NT2/D1 (cell line): Measurements from ENCODE around the gene RAD9B.

Source experiments
- DNase-seq: peaks from one replicate; pipeline ENCODE4 v3.0.0-alpha.2; 2011; ENCODE audit warnings: low read depth, low spot score
- H3K27me3 ChIP-seq: 2 replicates; pipeline ENCODE4 v1.6.0; 2011; ENCODE audit warnings: mild to moderate bottlenecking; ENCODE audit not compliant: insufficient read length, insufficient read depth
- H3K36me3 ChIP-seq: 2 replicates; pipeline ENCODE4 v1.6.1; 2011; ENCODE audit warnings: mild to moderate bottlenecking, low read length, mixed read lengths; ENCODE audit not compliant: insufficient read depth, insufficient read length
- H3K4me1 ChIP-seq: 2 replicates; pipeline ENCODE4 v1.5.1; 2011; ENCODE audit not compliant: insufficient read depth, insufficient read length
- H3K4me3 ChIP-seq: 2 replicates; pipeline ENCODE4 v1.5.1; 2011; ENCODE audit warnings: low read depth; ENCODE audit not compliant: insufficient read length
- H3K9ac ChIP-seq: 2 replicates; pipeline ENCODE4 v1.6.0; 2011; ENCODE audit warnings: low read depth; ENCODE audit not compliant: insufficient read length
- H3K9me3 ChIP-seq: 2 replicates; pipeline ENCODE4 v1.5.1; 2011; ENCODE audit warnings: mild to moderate bottlenecking, low read length; ENCODE audit not compliant: insufficient read depth
- SUZ12 ChIP-seq: IDR thresholded peaks from 2 replicates; pipeline ENCODE4 v1.6.1; 2011; ENCODE audit not compliant: insufficient read length, insufficient read depth; ENCODE audit errors: extremely low read depth
- YY1 ChIP-seq: IDR thresholded peaks from 2 replicates; pipeline ENCODE4 v1.6.1; 2011; ENCODE audit not compliant: insufficient read length, insufficient read depth
- ZNF274 ChIP-seq: IDR thresholded peaks from 2 replicates; pipeline ENCODE4 v1.6.1; 2011; ENCODE audit warnings: mild to moderate bottlenecking, low read depth, low read length

RAD9B gene

DNA sequence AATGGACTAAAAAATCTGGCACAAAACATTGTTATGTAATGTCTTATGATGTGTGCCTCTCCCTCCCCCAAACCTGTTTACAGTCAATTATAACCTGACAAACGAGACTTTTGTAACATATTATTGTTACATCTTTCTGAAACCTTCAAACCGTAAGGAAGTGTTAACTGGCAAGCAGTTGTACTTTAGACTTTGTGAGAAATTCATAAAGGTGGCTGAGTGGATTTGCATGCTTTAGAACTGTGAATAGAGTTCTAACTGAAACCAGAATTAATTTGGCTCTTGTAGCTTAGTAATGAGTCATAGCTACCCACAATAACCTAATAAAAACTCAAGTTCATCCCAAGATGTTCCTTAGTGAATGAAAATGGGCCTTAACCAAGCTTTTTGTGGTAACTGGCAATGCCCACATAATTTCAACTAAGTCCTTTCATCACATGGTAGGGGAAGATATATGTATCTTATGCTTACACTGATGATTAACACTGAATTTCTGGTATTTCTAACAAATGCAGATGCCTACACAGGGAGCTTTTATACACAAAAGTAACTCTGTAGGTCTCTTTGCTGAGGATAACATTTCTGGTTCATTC, 29.7 kb downstream of the RAD9B start:
- Histone ChIP-seq H3K4me1 (no peaks in the 10 kb centered on the region), H3K9ac (no peak overlapping the region)
- DNase-seq, result no peak

DNA sequence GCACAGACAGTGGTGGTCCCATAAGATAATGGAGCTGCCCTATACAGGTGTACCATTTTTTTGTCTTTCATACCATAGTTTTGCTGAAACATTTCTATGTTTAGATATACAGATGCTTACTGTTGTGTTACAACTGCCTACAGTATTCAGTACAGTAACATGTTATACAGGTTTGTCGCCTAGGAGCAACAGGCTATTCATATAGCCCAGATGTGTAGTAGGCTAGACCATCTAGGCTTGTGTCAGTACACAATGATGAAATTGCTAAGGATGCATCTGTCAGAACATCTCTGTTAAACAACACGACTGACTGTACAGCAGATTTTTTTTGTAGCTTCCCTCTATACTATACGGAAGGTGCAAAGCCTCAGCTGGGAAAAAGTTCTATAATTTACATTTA, 30.5 kb downstream of the RAD9B start:
- no peaks in the 10 kb centered on the region for H3K4me1 ChIP-seq

More for the DNA sequence above, 29.7 kb downstream of the RAD9B start:
- H3K4me3 ChIP-seq, result no peak overlapping the region
- peaks cover 20% of the 10 kb centered on the region for H3K36me3 ChIP-seq
- no peaks in the 10 kb centered on the region for H3K9me3 ChIP-seq
- TF ChIP-seq YY1, result no peak
- H3K27me3 ChIP-seq, result no peaks in the 10 kb centered on the region

DNA sequence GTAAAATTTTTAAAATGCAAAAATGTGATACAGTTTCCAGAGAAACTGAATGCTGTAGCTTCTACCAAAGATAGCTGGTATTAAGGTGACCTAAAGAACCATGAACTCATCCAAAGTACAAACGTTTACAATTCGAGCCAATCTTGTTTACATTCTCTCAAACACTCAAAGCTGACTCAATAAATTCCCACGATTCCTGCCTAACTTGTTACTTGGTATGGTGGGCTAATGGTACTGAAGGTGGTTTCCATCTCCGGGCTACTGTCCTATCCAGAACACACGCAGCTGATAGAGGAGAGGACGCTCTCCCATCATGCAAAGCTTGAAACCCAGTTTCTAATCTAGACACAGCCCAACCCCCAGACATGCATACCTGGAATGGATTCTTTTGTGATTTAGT, 31.5 kb downstream of the RAD9B start:
- no peak for DNase-seq
- H3K27me3 ChIP-seq, result no peaks in the 10 kb centered on the region
- no peak overlapping the region for H3K4me3 ChIP-seq
- no peaks in the 10 kb centered on the region for H3K9me3 ChIP-seq
- no peak overlapping the region for H3K9ac ChIP-seq
- H3K36me3 ChIP-seq, result peaks cover 35% of the 10 kb centered on the region
- H3K4me1 ChIP-seq, result no peaks in the 10 kb centered on the region
- TF ChIP-seq YY1 (no peak), SUZ12 (no peak), ZNF274 (no peak)

More for the DNA sequence above, 30.5 kb downstream of the RAD9B start:
- Histone ChIP-seq H3K27me3 (no peaks in the 10 kb centered on the region), H3K9ac (no peak overlapping the region), H3K4me3 (no peak overlapping the region), H3K9me3 (no peaks in the 10 kb centered on the region), H3K36me3 (peaks cover 27% of the 10 kb centered on the region)
- DNase-seq, result no peak
- TF ChIP-seq SUZ12, result no peak
- TF ChIP-seq YY1, result no peak
- TF ChIP-seq ZNF274, result no peak

DNA sequence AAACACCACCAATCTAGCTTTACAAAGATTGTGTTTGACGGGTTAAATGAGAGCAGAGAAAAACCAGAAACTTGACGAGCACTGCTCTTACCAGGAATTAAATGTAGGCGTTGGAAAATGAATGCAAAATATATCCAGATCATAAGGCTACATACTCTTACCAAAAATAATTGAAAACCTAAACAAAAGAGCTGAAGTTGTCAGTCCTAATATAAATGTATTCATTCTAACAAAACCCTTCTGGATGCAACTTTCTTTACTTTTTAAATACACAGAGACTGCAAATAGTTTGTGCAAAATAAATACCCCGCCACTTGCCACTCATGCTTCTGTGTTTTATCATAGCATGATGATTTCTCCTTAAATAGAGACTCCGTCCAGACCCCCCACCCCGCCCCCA, 32.7 kb downstream of the RAD9B start:
- Histone ChIP-seq H3K4me3 (no peak overlapping the region), H3K9ac (no peak overlapping the region), H3K27me3 (no peaks in the 10 kb centered on the region), H3K9me3 (no peaks in the 10 kb centered on the region), H3K36me3 (peaks cover 46% of the 10 kb centered on the region), H3K4me1 (no peaks in the 10 kb centered on the region)
- no peak for DNase-seq
- TF ChIP-seq ZNF274 (no peak), SUZ12 (no peak), YY1 (no peak)

DNA sequence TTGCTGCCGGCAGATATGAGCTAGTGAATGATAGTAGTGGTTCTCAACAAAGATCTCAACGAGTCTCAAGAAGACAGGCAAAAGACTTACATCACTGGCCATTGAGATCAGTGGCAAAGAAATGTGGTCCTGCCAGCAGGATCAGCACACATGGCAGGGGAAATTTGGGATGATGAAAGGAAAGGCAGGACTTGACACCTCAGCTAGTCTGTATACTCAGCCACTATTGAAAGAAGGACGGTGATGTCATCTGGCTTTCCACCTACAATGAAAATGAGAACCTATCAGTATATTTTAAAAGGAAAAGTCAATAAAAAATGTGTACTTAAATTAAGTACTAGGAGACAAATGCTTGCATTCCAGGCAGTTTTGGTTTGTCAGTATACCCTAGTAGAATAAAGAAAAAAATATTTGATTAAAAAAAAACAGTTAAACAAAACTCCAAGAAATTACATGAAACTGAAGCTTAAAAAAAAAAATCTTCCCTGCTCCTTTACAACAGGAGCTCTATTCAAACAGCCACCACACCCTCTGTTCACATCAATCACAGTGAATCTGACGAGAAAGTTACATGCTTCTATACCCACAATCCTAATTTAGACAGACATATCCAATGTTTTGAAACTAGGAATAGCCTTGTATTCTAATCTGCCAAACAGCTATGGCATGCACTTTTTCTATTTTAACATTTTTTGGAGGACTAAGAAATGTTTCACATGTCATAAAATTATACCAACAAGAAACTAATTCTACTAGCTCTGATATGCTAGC, 34.9 kb downstream of the RAD9B start:
- TF ChIP-seq SUZ12 (no peak), YY1 (no peak), ZNF274 (no peak)
- no peak for DNase-seq

DNA sequence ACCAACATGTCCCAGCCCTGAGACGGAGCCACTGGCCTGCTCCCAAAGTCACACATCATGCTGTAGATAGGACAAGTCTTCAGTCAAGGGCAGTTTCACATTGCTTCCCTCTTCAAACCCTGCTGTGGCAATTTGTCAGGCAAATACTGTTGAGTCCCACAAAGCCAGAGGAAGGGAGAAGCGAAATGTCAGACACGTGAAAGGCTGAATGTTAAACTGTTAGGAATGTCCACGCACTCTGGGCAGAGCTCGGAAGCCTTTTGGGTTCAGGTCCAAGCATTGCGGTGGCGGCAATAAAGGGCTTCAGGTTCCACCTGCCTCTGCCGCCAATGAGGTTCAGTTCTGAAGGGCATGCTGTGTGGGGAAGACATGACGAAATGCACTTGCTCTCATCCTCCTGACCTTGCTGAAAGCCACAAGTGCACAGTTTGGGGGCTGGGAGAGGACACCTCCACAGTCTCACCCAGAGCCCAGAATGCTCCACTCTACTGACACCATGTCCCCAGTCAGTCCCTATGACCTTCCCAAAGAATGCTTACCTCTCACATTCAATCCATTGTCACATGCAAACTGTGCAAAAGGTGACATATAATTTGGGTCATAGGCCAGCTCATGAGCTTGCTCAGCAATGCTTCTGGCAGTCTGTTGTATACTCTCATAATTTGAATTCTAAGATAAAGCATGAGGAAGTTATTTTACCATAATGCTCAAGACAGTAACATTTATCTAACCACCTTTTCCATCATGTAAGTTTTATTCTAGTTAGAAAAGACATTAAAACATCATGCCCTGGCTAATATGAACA, 35.7 kb downstream of the RAD9B start:
- Histone ChIP-seq H3K36me3 (peaks cover 48% of the 10 kb centered on the region), H3K27me3 (no peaks in the 10 kb centered on the region), H3K9ac (no peak overlapping the region), H3K4me3 (no peak overlapping the region), H3K4me1 (no peaks in the 10 kb centered on the region), H3K9me3 (no peaks in the 10 kb centered on the region)
- DNase-seq, result no peak
- TF ChIP-seq ZNF274, result no peak
- TF ChIP-seq SUZ12, result no peak
- TF ChIP-seq YY1, result no peak

More for the DNA sequence above, 34.9 kb downstream of the RAD9B start:
- Histone ChIP-seq H3K4me3 (no peak overlapping the region), H3K27me3 (no peaks in the 10 kb centered on the region), H3K4me1 (no peaks in the 10 kb centered on the region), H3K36me3 (peaks cover 47% of the 10 kb centered on the region), H3K9ac (no peak overlapping the region), H3K9me3 (no peaks in the 10 kb centered on the region)

DNA sequence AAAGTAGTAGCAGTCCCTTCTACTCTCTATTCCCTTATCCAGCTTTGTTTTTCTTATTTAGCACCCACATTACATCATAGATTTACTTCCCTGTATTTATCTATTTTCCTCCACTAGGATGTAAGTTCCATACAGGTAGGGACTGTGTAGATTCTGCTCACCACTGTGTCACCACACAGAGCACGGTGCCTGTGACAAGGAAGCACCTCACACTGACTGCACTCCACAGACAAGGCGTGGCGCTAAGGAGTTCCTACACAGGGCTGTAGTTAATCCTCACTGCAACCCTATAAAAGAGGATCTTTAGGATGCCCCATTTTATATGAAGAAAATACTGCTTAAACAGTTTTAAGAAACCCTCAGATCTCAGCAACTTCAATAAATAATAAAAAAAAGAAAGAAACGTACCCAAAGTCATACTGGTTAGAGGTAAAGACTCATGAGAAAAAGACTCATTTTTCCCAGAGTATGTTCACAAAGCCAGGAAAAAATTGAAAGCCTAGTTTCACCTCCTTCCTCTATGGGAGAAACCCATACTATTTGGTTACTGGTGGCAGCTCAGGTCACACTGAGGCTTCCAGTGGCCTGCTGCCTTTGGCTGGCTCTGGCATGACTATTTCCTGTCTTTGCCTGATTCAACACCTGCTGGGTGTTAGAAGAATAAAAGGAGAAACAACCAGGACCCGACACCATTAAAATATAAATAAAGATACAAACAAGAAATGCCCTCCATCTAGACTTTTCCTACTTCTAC, 36.9 kb downstream of the RAD9B start:
- no peak overlapping the region for H3K9ac ChIP-seq
- H3K36me3 ChIP-seq, result peaks cover 57% of the 10 kb centered on the region
- H3K4me3 ChIP-seq, result no peak overlapping the region
- H3K27me3 ChIP-seq, result no peaks in the 10 kb centered on the region
- DNase-seq, result no peak
- H3K9me3 ChIP-seq, result no peaks in the 10 kb centered on the region
- peaks cover 4% of the 10 kb centered on the region for H3K4me1 ChIP-seq
- TF ChIP-seq SUZ12, result no peak
- TF ChIP-seq ZNF274, result no peak
- TF ChIP-seq YY1, result no peak
